K562 (cell line): ENCODE measurements around the gene CYP11A1. TPM values are rescaled to one million over a fixed set of nuclear protein-coding genes. Genes with fewer than 3 reads are reported as not detected.
A peak's percentile ranks its signal among the peaks of the same experiment; 100 is the strongest.

Source experiments
- ARHGAP35 ChIP-seq: fragments of 450-650 bp; IDR thresholded peaks from 2 replicates; pipeline ENCODE4 v1.6.1; 2018; ENCODE audit not compliant: partially characterized antibody
- ARID1B ChIP-seq: fragments of 450-650 bp; IDR thresholded peaks from 2 replicates; pipeline ENCODE4 v1.6.1; 2016; ENCODE audit warnings: antibody characterized with exemption, mild to moderate bottlenecking, inconsistent platforms
- ATF3 ChIP-seq, 2 experiments: fragments of 450-650 bp in 1 of 2; sonication (generic) in 1 of 2; formaldehyde crosslinking in 1 of 2; IDR thresholded peaks in 1 of 2; conservative IDR thresholded peaks in 1 of 2; 2 replicates each; pipeline versions ENCODE4 v1.6.1 to v1.8.1; 2016 to 2023; ENCODE audit warnings: mild to moderate bottlenecking in 2 of 2, moderate library complexity in 2 of 2, inconsistent platforms in 1 of 2, missing genetic modification reagents in 1 of 2
- BCL6 ChIP-seq: fragments of 250-450 bp; sonication (Bioruptor Pico); IDR thresholded peaks from 2 replicates; pipeline ENCODE4 v1.4.0; 2020
- BRD9 ChIP-seq: fragments of 450-650 bp; IDR thresholded peaks from 2 replicates; pipeline ENCODE4 v1.6.1; 2018; ENCODE audit warnings: low read depth; ENCODE audit not compliant: partially characterized antibody
- CAMTA2 ChIP-seq: fragments of 250-450 bp; sonication (Bioruptor Pico); conservative IDR thresholded peaks from 2 replicates; pipeline ENCODE4 v1.5.1; 2022
- CSDE1 ChIP-seq, 2 experiments: fragments of 450-650 bp; IDR thresholded peaks; 2 replicates each; pipeline ENCODE4 v1.6.1; 2016; ENCODE audit warnings: mild to moderate bottlenecking in 1 of 2
- DMBX1 ChIP-seq: fragments of 250-450 bp; sonication (Bioruptor Pico); IDR thresholded peaks from 2 replicates; pipeline ENCODE4 v1.8.0; 2022; ENCODE audit warnings: inconsistent platforms, mild to moderate bottlenecking, moderate library complexity, borderline replicate concordance
- E2F4 ChIP-seq: sonication (generic); formaldehyde crosslinking; IDR thresholded peaks from 2 replicates; pipeline ENCODE4 v1.8.0; 2022; ENCODE audit warnings: mild to moderate bottlenecking, low read depth, missing genetic modification reagents
- NCOA1 ChIP-seq: fragments of 450-650 bp; IDR thresholded peaks from 2 replicates; pipeline ENCODE4 v1.6.1; 2016; ENCODE audit warnings: low read depth
- NR4A1 ChIP-seq, 2 experiments: fragments of 250-450 bp in 1 of 2; fragments of 450-650 bp in 1 of 2; sonication (Bioruptor Pico) in 1 of 2; IDR thresholded peaks; 2 replicates each; pipeline versions ENCODE4 v1.4.0 to v1.6.1; 2016 to 2020; ENCODE audit warnings: mild to moderate bottlenecking in 2 of 2, missing compliant biosample characterization in 1 of 2, missing genetic modification characterization in 1 of 2, moderate library complexity in 1 of 2
- PHTF2 ChIP-seq: fragments of 250-450 bp; sonication (Bioruptor Pico); IDR thresholded peaks from 2 replicates; pipeline ENCODE4 v1.5.0; 2021; ENCODE audit warnings: mild to moderate bottlenecking
- PTBP1 ChIP-seq: fragments of 200-400 bp; formaldehyde crosslinking; IDR thresholded peaks from 2 replicates; pipeline ENCODE4 v1.6.1; 2017; ENCODE audit warnings: low read depth, low read length
- RAD51 ChIP-seq: fragments of 450-650 bp; IDR thresholded peaks from 2 replicates; pipeline ENCODE4 v1.7.1; 2016; ENCODE audit warnings: low read depth, mild to moderate bottlenecking, borderline replicate concordance
- RBM39 ChIP-seq: fragments of 200-400 bp; formaldehyde crosslinking; optimal IDR thresholded peaks from 2 replicates; pipeline ENCODE3; 2018; ENCODE audit warnings: low read depth, low read length
- RUNX1 ChIP-seq: sonication (generic); IDR thresholded peaks from 2 replicates; pipeline ENCODE4 v1.6.1; 2016; ENCODE audit warnings: antibody characterized with exemption, low read depth
- SMAD3 ChIP-seq: fragments of 450-650 bp; formaldehyde crosslinking; conservative IDR thresholded peaks from 2 replicates; pipeline ENCODE4 v1.4.0; 2020; ENCODE audit warnings: mild to moderate bottlenecking
- SMARCB1 ChIP-seq: IDR thresholded peaks from 2 replicates; pipeline ENCODE4 v1.6.1; 2011; ENCODE audit warnings: improper control_type of control experiment, low read depth; ENCODE audit not compliant: insufficient read length
- TEAD1 ChIP-seq, 2 experiments: fragments of 450-650 bp in 1 of 2; sonication (generic) in 1 of 2; formaldehyde crosslinking; IDR thresholded peaks; 2 replicates each; pipeline versions ENCODE4 v1.4.0 to v1.8.0; 2020 to 2022; ENCODE audit warnings: mild to moderate bottlenecking in 2 of 2, missing genetic modification reagents in 1 of 2
- ZNF124 ChIP-seq: sonication (generic); formaldehyde crosslinking; IDR thresholded peaks from 2 replicates; pipeline ENCODE4 v1.8.1; 2022; ENCODE audit warnings: missing genetic modification reagents
- ZNF134 ChIP-seq: fragments of 250-450 bp; sonication (Bioruptor Pico); conservative IDR thresholded peaks from 2 replicates; pipeline ENCODE4 v1.4.0; 2020
- ZNF274 ChIP-seq: IDR thresholded peaks from 2 replicates; pipeline ENCODE4 v1.6.1; 2011; ENCODE audit warnings: low read depth, mild to moderate bottlenecking, low read length, moderate library complexity, borderline replicate concordance
- ZNF280B ChIP-seq: fragments of 250-450 bp; sonication (Bioruptor Pico); IDR thresholded peaks from 2 replicates; pipeline ENCODE4 v1.5.1; 2021; ENCODE audit warnings: mild to moderate bottlenecking
- ZNF699 ChIP-seq: fragments of 250-450 bp; sonication (Bioruptor Pico); IDR thresholded peaks from 2 replicates; pipeline ENCODE4 v1.8.0; 2021; ENCODE audit warnings: mild to moderate bottlenecking, moderate library complexity; ENCODE audit not compliant: insufficient replicate concordance
- polyA plus RNA-seq, 8 experiments: library from polyadenylated mRNA; depleted of rRNA in 4 of 8; stranded (reverse) in 5 of 8; unstranded in 3 of 8; fragments of >200 nt; fragmentation: Nextera tagmentation in 2 of 8; fragmentation: Illumina TruSeq in 1 of 8; extraction: Ambion mirVana in 2 of 8; extraction: Trizol in 1 of 8; gene quantifications; 2 replicates each; pipeline versions ENCODE4 v1.2.1 to v1.2.3, GENCODE V29; 2011 to 2014; ENCODE audit warnings: inconsistent platforms in 1 of 8, missing spikeins in 1 of 8
- total RNA-seq, 7 experiments: library from RNA; depleted of rRNA in 6 of 7; stranded (reverse); fragments of >200 nt in 6 of 7; fragmentation: Illumina TruSeq in 2 of 7; extraction: Trizol in 2 of 7; gene quantifications; 2 replicates each; pipeline versions ENCODE4 v1.2.1 to v1.2.3, GENCODE V29; 2011 to 2021; ENCODE audit warnings: low replicate concordance in 1 of 7
- TF ChIP-seq, protein P1 (sequence below): fragments of 250-450 bp; sonication (Bioruptor Pico); IDR thresholded peaks from 2 replicates; pipeline ENCODE4 v1.8.0; 2022; ENCODE audit warnings: moderate library complexity, mild to moderate bottlenecking, inconsistent platforms

CYP11A1 gene
- total and polyA plus RNA-seq, 9 of the 15 experiments (the other 6 are each of a cell fraction or from before 2014, with no cell fraction given), result 0.06 to 0.24 (median 0.10) TPM; not detected in 4

GRCh38 chr15:74390647-74391288, 23.3 kb upstream of the CYP11A1 start (continued):
- TF ChIP-seq E2F4 (CRISPR knock-in tag), result no peak
- TF ChIP-seq BRD9, result no peak
- no peak for TF ChIP-seq NR4A1 (CRISPR knock-in tag; IDR thresholded peaks at IDR 0.05)
- peak; percentile 59; the same call in 1 of the 2 replicates for TF ChIP-seq NR4A1 (tag; IDR thresholded peaks at IDR 0.05)
- peak; percentile 11; the same call in 1 of the 2 replicates for TF ChIP-seq ATF3 (IDR thresholded peaks at IDR 0.05)
- TF ChIP-seq ATF3 (CRISPR knock-in tag; conservative IDR thresholded peaks at IDR 0.05), result no peak
- no peak for TF ChIP-seq ARHGAP35
- peak; percentile 39; the same call in 1 of the 2 replicates for TF ChIP-seq ARID1B
- TF ChIP-seq CSDE1 (IDR thresholded peaks at IDR 0.05), result no peak
- TF ChIP-seq DMBX1, result no peak; the same call in 1 of the 2 replicates
- TF ChIP-seq ZNF124 (CRISPR knock-in tag), result no peak
- TF ChIP-seq ZNF134 (CRISPR knock-in tag), result no peak
- no peak for TF ChIP-seq PHTF2
- TF ChIP-seq NCOA1, result no peak
- TF ChIP-seq RAD51, result no peak
- TF ChIP-seq SMARCB1, result no peak
- TF ChIP-seq ZNF699, result no peak
- TF ChIP-seq SMAD3 (CRISPR knock-in tag), result no peak
- TF ChIP-seq ZNF280B (CRISPR knock-in tag), result no peak
- no peak for TF ChIP-seq BCL6
- no peak for TF ChIP-seq RUNX1
- TF ChIP-seq ZNF274, result no peak
- TF ChIP-seq, protein P1, sequence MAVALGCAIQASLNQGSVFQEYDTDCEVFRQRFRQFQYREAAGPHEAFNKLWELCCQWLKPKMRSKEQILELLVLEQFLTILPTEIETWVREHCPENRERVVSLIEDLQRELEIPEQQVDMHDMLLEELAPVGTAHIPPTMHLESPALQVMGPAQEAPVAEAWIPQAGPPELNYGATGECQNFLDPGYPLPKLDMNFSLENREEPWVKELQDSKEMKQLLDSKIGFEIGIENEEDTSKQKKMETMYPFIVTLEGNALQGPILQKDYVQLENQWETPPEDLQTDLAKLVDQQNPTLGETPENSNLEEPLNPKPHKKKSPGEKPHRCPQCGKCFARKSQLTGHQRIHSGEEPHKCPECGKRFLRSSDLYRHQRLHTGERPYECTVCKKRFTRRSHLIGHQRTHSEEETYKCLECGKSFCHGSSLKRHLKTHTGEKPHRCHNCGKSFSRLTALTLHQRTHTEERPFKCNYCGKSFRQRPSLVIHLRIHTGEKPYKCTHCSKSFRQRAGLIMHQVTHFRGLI (CRISPR knock-in tag), result no peak
- no peak for TF ChIP-seq PTBP1
- no peak for TF ChIP-seq CAMTA2 (CRISPR knock-in tag)
- TF ChIP-seq RBM39, result no peak
- peak in 1 of 2 experiments; percentile 8; a peak in 1 of 4 replicates for TF ChIP-seq TEAD1 (CRISPR knock-in tag; IDR thresholded peaks at IDR 0.05)
